ENCODE data around the gene NUDT12.

The NUDT12 gene

DNA sequence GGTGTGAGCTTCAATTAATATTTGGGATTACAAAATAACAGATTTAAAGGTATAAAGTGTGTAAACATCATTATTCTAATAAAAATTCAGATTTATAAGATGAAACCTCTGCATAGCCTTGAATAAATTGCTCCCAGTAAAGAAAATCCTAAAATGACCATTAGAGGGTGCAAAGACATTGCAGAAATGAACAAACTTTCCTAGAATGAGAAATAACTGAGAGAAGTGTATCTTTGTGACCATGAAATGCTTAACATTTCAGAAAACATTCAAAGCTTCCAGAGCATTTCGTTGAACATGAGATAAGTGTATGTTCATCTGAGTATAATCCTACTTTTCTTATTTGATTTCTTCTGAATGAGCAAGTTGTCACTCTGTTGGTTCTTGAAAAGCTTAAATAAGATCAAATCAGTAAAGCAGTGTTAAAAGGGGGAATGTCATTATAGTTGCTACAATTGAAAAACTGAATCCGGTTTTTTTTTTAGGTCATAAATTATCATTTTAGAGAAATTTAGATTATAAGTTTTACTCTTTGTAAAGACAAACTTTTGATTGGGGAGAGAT, 24.7 kb upstream of the NUDT12 start:
- Histone ChIP-seq H3K4me3 (ENCODE audit: insufficient read depth, low read depth, low read length) (no peak overlapping the region), H3K9me3 (ENCODE audit: control insufficient read depth, low read length) (no peaks in the 10 kb centered on the region), H3K27me3 (ENCODE audit: control insufficient read depth, insufficient read depth, low read length, poor library complexity, severe bottlenecking) (no peaks in the 10 kb centered on the region), H3K27ac (ENCODE audit: insufficient read depth, low read depth, low read length, poor library complexity, severe bottlenecking) (no peak overlapping the region), H3K4me1 (ENCODE audit: control insufficient read depth, insufficient read depth, low read length) (no peaks in the 10 kb centered on the region), H3K36me3 (ENCODE audit: control insufficient read depth, insufficient read depth, low read length) (no peaks in the 10 kb centered on the region)
- 76 to 83% methylated on average over 1 of the region's 2 CpGs for WGBS, 2 experiments

DNA sequence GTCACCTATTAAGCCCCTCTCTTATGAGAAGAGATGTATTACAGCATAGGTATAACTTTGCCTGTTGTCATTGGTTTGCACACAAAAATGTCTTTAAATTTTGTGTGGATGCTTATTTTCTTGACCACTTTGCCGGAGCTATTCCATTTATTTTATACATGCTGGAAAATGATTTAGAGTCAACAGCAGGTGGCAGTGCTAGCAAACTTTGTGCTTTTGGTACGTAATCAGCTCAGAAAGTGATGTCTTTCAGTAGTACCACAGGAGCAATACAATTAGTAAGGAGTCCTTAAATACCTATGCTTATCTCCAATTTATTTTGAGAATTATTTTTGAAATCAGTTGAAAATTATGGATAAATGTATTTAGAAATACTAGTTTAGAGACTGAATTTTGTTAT, 19.8 kb upstream of the NUDT12 start:
- Histone ChIP-seq H3K36me3 (ENCODE audit: control insufficient read depth, insufficient read depth, low read length) (no peaks in the 10 kb centered on the region), H3K27ac (ENCODE audit: insufficient read depth, low read depth, low read length, poor library complexity, severe bottlenecking) (no peak overlapping the region), H3K4me3 (ENCODE audit: insufficient read depth, low read depth, low read length) (no peak overlapping the region), H3K4me1 (ENCODE audit: control insufficient read depth, insufficient read depth, low read length) (no peaks in the 10 kb centered on the region), H3K27me3 (ENCODE audit: control insufficient read depth, insufficient read depth, low read length, poor library complexity, severe bottlenecking) (no peaks in the 10 kb centered on the region), H3K9me3 (ENCODE audit: control insufficient read depth, low read length) (no peaks in the 10 kb centered on the region)
- WGBS, 2 experiments, result 46 to 64% methylated on average over 2 of the region's 2 CpGs

DNA sequence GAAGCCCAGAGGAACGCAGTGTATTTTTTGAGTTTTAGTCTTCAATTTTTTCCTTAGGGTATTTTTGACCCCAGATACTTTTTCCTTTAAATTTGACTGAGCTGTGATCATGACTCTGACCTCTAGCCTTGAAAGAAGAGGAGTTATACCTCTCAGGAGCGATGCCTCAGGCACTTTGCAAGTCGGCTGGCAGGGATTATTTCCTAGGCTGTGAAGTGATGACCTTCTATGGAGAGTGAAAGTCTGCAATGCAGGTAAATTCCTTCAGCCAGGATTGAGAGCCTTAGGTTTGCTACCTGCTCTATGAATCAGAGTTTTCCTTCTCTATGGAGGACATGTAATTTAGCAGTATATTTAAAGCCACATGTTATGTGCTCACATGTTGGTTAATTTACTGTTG, 10.8 kb upstream of the NUDT12 start:
- 73 to 82% methylated on average over 3 of the region's 3 CpGs for WGBS, 2 experiments
- no peaks in the 10 kb centered on the region for H3K9me3 ChIP-seq (ENCODE audit: control insufficient read depth, low read length)
- H3K27ac ChIP-seq (ENCODE audit: insufficient read depth, low read depth, low read length, poor library complexity, severe bottlenecking), result no peak overlapping the region
- H3K27me3 ChIP-seq (ENCODE audit: control insufficient read depth, insufficient read depth, low read length, poor library complexity, severe bottlenecking), result no peaks in the 10 kb centered on the region
- no peaks in the 10 kb centered on the region for H3K4me1 ChIP-seq (ENCODE audit: control insufficient read depth, insufficient read depth, low read length)
- no peak overlapping the region for H3K4me3 ChIP-seq (ENCODE audit: insufficient read depth, low read depth, low read length)
- H3K36me3 ChIP-seq (ENCODE audit: control insufficient read depth, insufficient read depth, low read length), result no peaks in the 10 kb centered on the region

DNA sequence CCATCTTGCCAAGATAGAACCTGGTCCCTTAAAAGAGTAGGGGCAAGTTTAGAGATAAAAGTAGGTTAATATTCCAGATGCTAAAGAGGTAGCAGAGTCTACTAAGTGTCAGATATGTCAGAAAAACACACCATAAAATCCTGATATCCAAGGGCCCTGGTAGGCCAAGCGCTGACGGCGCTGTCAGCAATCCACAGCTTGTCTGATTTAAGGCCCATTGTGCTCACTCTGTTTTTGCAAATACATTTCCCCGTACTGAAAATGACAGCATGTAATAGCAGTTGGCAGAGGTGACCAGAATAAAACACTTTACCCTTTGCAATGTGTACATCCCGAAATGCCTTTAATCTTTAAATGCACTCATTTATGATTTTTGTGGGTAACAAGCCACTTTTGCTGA, 9.9 kb upstream of the NUDT12 start:
- Histone ChIP-seq H3K36me3 (ENCODE audit: control insufficient read depth, insufficient read depth, low read length) (no peaks in the 10 kb centered on the region), H3K4me1 (ENCODE audit: control insufficient read depth, insufficient read depth, low read length) (no peaks in the 10 kb centered on the region), H3K27me3 (ENCODE audit: control insufficient read depth, insufficient read depth, low read length, poor library complexity, severe bottlenecking) (no peaks in the 10 kb centered on the region), H3K4me3 (ENCODE audit: insufficient read depth, low read depth, low read length) (no peak overlapping the region), H3K27ac (ENCODE audit: insufficient read depth, low read depth, low read length, poor library complexity, severe bottlenecking) (no peak overlapping the region), H3K9me3 (ENCODE audit: control insufficient read depth, low read length) (no peaks in the 10 kb centered on the region)
- 94 to 99% methylated on average over 5 of the region's 5 CpGs for WGBS, 2 experiments

DNA sequence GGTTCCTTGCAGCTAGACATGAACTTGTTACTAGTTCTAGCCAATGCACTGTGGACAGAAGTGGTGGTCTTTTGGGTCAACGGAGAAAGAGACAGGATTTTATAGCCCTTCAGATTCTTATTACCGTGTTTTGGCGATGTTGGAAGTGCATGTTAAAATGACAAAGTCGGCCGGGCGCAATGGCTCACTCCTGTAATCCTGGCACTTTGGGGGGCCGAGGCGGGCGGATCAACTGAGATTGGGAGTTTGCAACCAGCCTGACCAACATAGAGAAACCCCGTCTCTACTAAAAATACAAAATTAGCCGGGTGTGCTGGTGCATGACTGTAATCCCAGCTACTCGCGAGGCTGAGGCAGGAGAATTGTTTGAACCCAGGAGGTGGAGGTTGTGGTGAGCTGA, 9.1 kb upstream of the NUDT12 start:
- Histone ChIP-seq H3K36me3 (ENCODE audit: control insufficient read depth, insufficient read depth, low read length) (no peaks in the 10 kb centered on the region), H3K4me3 (ENCODE audit: insufficient read depth, low read depth, low read length) (no peak overlapping the region), H3K4me1 (ENCODE audit: control insufficient read depth, insufficient read depth, low read length) (no peaks in the 10 kb centered on the region), H3K9me3 (ENCODE audit: control insufficient read depth, low read length) (no peaks in the 10 kb centered on the region), H3K27ac (ENCODE audit: insufficient read depth, low read depth, low read length, poor library complexity, severe bottlenecking) (no peak overlapping the region), H3K27me3 (ENCODE audit: control insufficient read depth, insufficient read depth, low read length, poor library complexity, severe bottlenecking) (no peaks in the 10 kb centered on the region)
- WGBS, 2 experiments, result 91 to 93% methylated on average over 13 of the region's 13 CpGs

DNA sequence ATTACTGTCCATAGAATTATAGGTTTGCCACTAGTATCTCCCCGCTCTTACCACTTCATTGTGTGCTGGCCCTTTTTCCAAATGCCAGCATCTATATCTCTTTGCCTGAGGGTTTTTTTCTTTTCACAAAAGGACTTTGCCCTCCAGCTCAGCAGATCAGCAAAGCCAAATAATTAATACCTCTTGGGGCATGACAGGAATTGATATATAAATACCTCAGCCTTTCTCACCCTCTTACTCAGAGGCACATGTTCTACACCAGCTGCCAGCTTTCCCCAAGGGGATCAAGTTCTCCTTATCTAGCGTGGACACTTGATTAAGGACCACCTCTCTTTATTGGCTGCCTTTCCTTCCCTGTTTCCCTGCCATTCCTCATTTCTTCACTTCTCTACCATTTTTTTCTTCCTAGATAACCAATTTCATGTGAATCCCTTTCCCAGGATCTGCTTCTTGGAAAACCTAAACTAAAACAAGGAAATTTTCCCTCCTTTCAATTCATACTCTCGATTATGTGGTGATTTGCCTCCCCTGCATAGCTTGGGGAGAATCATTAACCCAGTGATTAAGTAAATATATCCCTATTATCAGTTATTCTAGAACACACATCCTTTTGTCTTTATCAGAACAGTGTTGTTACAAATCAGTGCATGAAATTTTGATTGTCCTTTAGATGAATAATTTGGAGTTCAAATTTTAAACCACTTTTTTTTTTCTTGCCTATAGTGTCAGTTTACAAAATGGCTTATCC, 6.9 kb upstream of the NUDT12 start:
- no peaks in the 10 kb centered on the region for H3K9me3 ChIP-seq (ENCODE audit: control insufficient read depth, low read length)
- no peak overlapping the region for H3K4me3 ChIP-seq (ENCODE audit: insufficient read depth, low read depth, low read length)
- 94 to 96% methylated on average over 3 of the region's 3 CpGs for WGBS, 2 experiments
- H3K4me1 ChIP-seq (ENCODE audit: control insufficient read depth, insufficient read depth, low read length), result peaks cover 5% of the 10 kb centered on the region
- no peak overlapping the region for H3K27ac ChIP-seq (ENCODE audit: insufficient read depth, low read depth, low read length, poor library complexity, severe bottlenecking)
- H3K36me3 ChIP-seq (ENCODE audit: control insufficient read depth, insufficient read depth, low read length), result no peaks in the 10 kb centered on the region
- H3K27me3 ChIP-seq (ENCODE audit: control insufficient read depth, insufficient read depth, low read length, poor library complexity, severe bottlenecking), result no peaks in the 10 kb centered on the region

DNA sequence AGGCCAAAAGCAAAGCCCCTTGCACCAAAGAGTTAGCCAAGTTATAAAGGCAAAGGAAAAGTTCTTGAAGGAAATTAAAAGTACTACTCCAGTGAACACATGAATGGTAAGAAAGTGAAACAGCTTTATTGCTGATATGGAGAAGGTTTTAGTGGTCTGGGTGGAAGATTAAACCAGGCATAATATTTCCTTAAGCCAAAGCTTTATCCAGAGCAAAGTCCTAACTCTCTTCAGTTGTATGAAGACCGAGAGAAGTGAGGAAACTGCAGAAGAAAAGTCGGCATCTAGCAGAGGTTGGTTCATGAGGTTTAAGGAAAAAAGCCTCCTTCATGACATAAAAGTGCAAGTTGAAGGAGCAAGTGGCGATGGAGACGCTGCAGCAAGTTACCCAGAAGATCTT, 3.1 kb upstream of the NUDT12 start:
- no peaks in the 10 kb centered on the region for H3K27me3 ChIP-seq (ENCODE audit: control insufficient read depth, insufficient read depth, low read length, poor library complexity, severe bottlenecking)
- no peak overlapping the region for H3K27ac ChIP-seq (ENCODE audit: insufficient read depth, low read depth, low read length, poor library complexity, severe bottlenecking)
- H3K9me3 ChIP-seq (ENCODE audit: control insufficient read depth, low read length), result no peaks in the 10 kb centered on the region
- no peak overlapping the region for H3K4me3 ChIP-seq (ENCODE audit: insufficient read depth, low read depth, low read length)
- H3K36me3 ChIP-seq (ENCODE audit: control insufficient read depth, insufficient read depth, low read length), result no peaks in the 10 kb centered on the region
- peaks cover 5% of the 10 kb centered on the region for H3K4me1 ChIP-seq (ENCODE audit: control insufficient read depth, insufficient read depth, low read length)
- 88 to 93% methylated on average over 4 of the region's 4 CpGs for WGBS, 2 experiments

DNA sequence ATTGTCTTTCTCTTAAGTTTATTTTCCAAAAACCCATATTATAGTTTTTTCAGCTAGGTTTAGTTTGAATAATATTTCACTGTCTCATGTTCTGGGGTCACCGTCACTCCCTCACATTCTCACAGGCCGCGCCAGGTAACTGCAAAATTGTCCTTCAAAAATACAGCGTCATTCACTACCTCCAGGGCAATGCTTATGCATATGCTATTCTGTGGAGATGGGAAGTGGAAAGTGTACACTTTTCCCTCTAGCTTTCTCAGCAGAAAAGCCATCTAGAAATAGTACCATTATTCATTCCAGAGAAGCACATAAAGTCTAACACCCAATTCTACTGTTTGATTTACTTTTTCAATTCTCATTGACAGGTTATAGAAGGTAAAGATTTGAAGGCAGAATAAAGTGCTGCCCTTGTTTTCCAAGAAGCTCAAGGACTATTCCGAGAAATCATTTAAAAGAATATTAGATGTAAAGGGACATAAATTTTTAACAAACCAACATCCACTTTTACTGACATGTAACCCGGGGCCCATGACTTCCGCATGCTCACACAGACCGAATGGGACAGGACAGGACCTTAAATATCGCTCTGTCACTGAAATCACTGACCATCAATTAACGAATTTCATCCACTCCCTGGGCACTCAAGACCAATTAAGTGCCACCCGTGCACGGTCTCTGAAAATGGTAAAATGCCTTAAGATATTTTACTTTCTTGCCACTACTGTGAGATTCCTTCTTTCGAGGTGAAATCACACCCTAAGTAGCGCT, 720 bp downstream of the NUDT12 start:
- 50 to 58% methylated on average over 9 to 14 of the region's 14 CpGs for WGBS, 2 experiments
- H3K9me3 ChIP-seq (ENCODE audit: control insufficient read depth, low read length), result no peaks in the 10 kb centered on the region
- H3K36me3 ChIP-seq (ENCODE audit: control insufficient read depth, insufficient read depth, low read length), result no peaks in the 10 kb centered on the region
- peak overlapping the region; percentile 72 for H3K4me3 ChIP-seq (ENCODE audit: insufficient read depth, low read depth, low read length)
- no peaks in the 10 kb centered on the region for H3K27me3 ChIP-seq (ENCODE audit: control insufficient read depth, insufficient read depth, low read length, poor library complexity, severe bottlenecking)
- no peak overlapping the region for H3K27ac ChIP-seq (ENCODE audit: insufficient read depth, low read depth, low read length, poor library complexity, severe bottlenecking)
- peaks cover 5% of the 10 kb centered on the region for H3K4me1 ChIP-seq (ENCODE audit: control insufficient read depth, insufficient read depth, low read length)

DNA sequence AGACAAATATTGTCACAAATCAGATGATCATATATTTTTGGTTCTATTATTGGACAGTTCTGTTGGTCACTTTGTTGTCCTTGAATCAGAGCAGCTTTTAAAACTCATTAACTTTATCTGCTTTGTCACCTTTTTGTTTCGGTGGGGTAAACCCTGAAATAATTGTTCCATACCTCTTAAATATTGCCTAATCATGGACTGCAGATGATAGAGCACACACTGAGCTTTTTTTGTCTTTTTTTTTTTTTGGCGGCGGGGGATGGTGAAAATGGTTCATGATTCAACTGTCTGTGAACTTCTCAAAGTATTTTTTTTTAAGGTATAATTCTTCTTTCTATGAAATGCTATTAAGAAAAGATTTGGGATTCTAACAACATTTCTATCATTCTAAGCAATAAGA, 1.8 kb downstream of the NUDT12 start:
- Histone ChIP-seq H3K27me3 (ENCODE audit: control insufficient read depth, insufficient read depth, low read length, poor library complexity, severe bottlenecking) (no peaks in the 10 kb centered on the region), H3K4me1 (ENCODE audit: control insufficient read depth, insufficient read depth, low read length) (no peaks in the 10 kb centered on the region), H3K27ac (ENCODE audit: insufficient read depth, low read depth, low read length, poor library complexity, severe bottlenecking) (no peak overlapping the region), H3K9me3 (ENCODE audit: control insufficient read depth, low read length) (no peaks in the 10 kb centered on the region), H3K36me3 (ENCODE audit: control insufficient read depth, insufficient read depth, low read length) (no peaks in the 10 kb centered on the region), H3K4me3 (ENCODE audit: insufficient read depth, low read depth, low read length) (no peak overlapping the region)
- 92 to 97% methylated on average over 1 of the region's 3 CpGs for WGBS, 2 experiments

DNA sequence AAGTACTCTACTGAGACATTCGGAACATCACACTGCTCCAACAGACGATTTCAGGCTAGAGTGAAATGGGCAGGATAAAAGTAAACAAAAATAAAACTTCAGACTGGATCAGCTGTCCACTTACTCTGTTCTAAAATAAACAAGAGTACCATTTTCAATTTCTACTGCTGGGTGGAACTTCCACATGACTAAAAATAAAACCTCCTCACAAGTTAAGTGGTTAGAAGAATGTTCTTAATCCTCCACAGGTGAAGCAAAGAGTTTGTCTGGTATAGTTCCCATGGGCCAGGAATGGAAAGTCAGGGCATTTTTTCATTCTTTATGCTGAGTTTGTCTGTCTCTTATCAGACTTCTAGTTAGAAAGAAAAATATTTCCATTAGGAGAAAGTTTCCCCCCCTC, 15.7 kb downstream of the NUDT12 start:
- H3K9me3 ChIP-seq (ENCODE audit: control insufficient read depth, low read length), result no peaks in the 10 kb centered on the region
- H3K27me3 ChIP-seq (ENCODE audit: control insufficient read depth, insufficient read depth, low read length, poor library complexity, severe bottlenecking), result no peaks in the 10 kb centered on the region
- WGBS, 2 experiments, result 90 to 96% methylated on average over 2 of the region's 2 CpGs
- no peak overlapping the region for H3K27ac ChIP-seq (ENCODE audit: insufficient read depth, low read depth, low read length, poor library complexity, severe bottlenecking)
- H3K36me3 ChIP-seq (ENCODE audit: control insufficient read depth, insufficient read depth, low read length), result no peaks in the 10 kb centered on the region
- no peak overlapping the region for H3K4me3 ChIP-seq (ENCODE audit: insufficient read depth, low read depth, low read length)
- no peaks in the 10 kb centered on the region for H3K4me1 ChIP-seq (ENCODE audit: control insufficient read depth, insufficient read depth, low read length)

Data from ectodermal cell (in vitro differentiated cells).